SHP77 treated with DMSO at 0.1 percent for 48 hours (cell line): ENCODE results near the gene GPR55.

Source experiments
- DNase-seq: peaks from one replicate; lab custom pipeline; 2025; lab: John Stamatoyannopoulos, UW

The GPR55 gene

GRCh38 chr2:230919240-230919639 is 5.8 kb downstream of the GPR55 start:
- no peak for DNase-seq

DNA sequence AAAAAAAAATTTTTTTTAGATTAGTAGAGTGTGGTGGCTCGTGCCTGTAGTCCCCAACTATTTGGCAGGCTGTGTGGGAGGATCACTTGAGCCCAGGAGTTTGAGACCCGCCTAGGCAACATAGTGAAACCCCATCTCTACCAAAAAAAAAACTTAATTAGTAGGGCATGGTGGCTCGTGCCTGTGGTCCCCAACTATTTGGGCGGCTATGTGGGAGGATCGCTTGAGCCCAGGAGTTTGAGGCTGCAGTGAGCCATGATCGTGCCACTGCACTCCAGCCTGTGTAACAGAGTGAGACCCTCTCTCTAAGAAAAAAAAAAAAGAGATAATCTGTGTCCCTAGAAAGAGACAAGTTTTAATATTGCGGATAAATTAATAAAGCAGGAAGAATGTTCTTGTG is 8.8 kb downstream of the GPR55 start:
- no peak for DNase-seq

- DNase-seq = no peak
Observed at GRCh38 chr2:230915319-230915718, 9.7 kb downstream of the GPR55 start.

DNA sequence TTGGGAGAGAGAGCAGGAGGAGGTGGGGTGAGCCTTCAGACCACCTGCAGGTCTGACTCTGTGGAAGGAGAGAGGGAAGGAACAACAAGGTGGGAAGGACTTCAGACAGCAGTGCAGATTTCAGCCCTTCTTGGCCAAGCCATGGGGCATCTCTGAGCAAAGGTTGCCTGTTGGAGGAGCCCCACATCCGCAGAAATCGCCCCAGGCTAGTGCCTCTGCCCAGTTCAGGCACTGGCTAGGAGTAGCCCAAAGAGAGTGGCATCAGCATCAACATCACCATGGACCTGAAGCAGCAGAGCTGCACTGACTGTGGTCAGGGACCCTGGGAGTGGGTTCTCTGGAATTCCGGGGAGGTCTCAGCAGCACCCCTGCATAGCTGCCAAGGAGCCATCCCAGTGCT is 10.2 kb downstream of the GPR55 start:
- DNase-seq = no peak

DNA sequence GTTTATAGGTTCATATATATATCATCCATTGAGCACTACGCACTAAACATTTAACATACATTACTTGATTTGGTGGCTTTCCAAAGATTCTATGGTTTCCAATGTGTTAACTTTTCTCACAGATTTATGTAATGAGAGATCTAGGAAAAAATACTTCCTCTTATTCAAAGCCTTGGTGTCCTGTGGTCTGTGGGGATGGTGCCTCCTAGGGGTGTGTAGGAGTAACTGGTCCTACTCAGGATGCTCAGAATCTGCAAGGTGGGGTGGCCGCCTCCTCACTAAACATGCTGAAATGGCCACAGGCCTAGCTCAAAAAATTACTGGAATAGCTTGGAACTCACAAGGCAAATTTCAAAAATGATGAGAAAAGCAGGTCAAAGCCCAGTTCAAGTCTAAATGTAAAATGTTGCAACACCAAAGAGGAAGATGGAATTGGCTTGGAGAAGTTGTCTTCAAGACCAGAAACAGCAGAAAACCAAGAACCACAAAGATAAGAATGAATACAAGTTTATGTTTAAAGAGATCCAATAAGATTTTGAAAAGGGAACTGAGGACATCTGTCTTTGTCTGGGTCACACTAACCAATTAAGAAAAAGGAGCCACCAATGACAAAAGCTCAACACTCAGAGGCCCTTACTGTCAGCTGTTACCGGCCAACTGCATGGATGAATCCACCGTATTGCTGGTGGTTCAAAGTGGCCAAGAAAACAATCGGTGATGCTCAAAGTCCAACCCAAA is 11.5 kb downstream of the GPR55 start:
- no peak for DNase-seq

DNA sequence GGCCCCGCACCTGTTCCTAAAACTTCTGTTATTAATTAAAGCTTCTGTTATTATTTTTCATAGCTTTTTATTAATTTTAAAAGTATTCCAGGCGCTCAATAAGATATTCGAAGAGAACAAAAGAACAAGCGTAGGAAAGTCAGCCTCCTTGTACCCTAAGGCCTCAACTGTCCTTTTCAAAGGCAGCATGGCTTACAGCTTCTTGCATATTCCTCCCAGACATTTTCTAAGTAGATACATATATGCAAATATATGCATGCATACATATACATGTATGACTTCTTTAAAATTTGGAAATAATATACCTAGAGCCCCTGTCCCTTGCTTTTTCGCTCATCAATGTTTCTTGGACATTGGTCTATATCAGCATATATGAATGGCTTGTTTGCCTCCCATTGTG is 12.3 kb downstream of the GPR55 start:
- no peak for DNase-seq

DNA sequence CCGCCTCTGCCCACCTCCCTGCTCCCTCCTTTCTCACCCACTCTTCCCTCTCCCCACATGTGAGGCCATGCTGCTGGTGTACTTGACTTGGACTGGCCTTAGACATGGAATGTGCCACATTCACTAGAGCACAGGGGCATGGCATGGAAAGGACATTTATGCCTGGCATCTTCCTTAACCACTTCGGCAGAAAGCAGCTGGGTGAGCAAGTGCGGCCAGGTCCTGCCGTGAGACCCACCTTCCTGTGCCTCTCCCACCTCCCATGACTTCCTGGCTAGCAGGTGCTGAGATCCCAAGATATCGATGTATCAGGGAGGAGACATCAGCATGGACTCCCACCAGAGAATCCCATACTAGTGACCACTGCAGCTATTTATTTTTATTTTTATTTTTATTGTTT is 13.0 kb downstream of the GPR55 start:
- no peak for DNase-seq

- no peak for DNase-seq
Observed at GRCh38 chr2:230910546-230911177, 14.4 kb downstream of the GPR55 start.

DNA sequence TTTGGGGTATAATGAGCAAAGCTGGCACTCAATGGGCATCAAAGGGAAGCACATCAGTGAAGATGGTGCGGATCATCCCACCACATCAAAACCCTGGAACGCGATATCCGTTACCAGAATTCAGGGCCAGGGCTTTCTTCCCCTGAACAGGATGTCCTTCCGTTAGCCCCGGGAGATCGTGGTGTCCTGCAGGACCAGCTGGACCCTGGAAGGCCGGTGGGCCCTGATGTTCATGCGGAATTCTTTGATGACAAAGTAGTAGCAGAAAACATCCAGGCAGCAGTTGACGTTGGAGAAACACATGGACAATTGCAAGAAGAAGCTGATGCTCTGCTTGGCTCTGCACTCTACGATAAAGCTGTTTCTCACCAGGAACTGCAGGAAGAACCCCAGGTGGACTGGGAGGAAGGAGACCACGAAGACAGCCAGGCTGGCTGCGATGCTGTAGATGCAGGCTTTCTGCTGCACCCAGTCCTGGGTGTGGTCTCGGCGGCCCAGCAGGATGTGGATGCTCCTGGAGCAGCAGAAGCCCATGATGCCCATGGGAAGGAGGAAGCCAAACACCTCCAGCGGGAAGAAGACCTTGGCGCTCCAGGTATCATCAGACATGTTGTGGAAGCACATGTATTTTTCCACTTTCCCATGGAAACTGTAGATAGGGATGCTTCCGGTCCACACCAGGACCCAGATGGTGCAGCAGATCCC is 15.0 kb downstream of the GPR55 start:
- DNase-seq = no peak

DNA sequence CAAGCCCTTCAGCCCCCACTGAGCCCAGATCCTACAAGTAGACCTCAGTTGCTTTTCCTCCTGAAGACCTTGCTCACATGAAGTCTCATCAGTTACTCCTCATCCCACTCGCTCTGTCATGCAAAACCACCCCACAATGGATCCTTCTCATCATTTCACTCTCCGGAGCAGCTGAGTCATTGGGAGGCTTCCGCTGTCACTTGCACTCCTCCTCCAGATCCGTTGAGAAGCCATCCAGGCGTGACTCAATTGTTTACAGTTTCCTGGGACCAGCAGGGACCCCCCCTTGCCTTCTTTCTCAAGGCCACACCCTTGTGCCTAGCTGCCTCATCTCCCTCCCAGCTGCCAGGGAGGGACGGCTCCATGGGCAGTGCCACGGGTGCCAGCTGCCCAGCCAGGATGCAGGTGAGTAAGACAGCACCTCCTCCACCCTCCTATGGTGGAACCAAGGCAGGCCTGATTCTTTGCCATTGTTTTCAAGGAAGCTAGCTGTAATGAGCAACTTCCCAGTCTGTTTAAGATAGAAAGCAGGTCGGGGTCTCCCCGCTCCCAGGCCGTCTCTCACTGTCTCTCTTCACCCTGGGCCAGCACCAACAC is 16.3 kb downstream of the GPR55 start:
- no peak for DNase-seq

GRCh38 chr2:230908092-230908594 is 16.9 kb downstream of the GPR55 start:
- no peak for DNase-seq

- no peak for DNase-seq
Observed at GRCh38 chr2:230907361-230908091, 17.5 kb downstream of the GPR55 start.

DNA sequence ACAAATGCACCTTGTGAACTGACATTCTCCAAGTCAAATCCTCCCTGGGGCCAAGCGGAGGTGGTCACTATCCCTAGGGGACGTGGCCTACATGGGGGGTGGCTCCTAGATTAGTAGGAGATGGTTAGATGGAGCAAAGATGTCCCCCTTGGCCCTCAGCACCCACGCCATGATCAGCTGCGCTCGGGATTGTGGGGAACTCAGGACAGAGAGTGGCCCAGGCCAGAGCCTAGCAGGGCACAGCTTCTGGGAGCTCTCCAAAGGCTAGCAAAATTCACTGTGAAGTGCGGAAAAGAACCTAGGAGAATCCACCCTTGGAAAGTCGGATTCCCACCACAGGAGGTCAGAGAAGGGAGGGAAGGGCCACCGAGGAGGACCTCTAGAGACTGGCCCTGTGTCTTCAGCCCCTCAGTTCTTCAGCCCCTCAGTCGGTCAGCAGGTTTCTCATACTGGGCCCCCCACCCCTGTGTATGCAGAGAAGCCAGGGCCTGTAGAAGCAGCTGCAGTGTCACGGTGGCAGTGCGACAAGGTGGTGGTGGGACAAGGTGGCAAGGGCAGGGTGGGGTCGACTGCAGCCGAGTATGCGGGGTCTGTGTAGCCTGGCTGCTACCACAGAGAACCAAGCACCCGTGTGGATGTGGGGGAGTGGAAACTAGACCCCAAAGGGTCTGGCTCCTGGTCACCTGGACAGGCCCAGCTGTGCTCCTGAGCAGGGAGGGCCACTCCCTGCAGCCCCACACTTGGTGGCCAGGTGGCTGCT is 18.4 kb downstream of the GPR55 start:
- DNase-seq = no peak

- DNase-seq = no peak
Observed at GRCh38 chr2:230905448-230906421, 19.3 kb downstream of the GPR55 start.

DNA sequence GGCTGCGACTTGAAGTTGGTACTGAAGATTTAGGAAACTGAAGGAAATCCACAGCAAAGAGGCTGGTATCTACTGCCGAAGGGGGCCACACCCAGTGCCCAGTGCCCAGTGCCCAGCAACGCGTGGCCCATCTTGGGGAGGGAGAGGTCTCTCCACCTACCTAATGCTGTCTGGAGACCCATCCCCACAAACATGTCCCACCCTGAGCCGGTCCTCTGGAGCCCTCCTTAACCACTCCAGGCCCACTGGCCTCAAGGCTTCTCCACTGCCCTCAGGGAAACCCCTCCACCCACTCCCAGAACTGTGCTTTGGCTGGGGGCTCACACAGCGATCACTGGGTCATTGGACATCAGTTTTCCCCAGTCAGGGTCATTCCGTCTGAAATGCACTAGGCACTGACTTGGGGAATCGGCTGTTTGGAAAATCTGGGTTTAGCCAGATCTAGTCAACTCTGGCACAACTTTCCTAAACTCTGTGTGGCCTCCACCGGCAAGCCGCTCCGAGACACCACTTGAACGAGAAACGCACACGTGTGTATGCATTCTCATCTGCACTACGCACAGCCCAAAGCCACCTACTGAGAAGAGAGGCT is 20.1 kb downstream of the GPR55 start:
- no peak for DNase-seq

DNA sequence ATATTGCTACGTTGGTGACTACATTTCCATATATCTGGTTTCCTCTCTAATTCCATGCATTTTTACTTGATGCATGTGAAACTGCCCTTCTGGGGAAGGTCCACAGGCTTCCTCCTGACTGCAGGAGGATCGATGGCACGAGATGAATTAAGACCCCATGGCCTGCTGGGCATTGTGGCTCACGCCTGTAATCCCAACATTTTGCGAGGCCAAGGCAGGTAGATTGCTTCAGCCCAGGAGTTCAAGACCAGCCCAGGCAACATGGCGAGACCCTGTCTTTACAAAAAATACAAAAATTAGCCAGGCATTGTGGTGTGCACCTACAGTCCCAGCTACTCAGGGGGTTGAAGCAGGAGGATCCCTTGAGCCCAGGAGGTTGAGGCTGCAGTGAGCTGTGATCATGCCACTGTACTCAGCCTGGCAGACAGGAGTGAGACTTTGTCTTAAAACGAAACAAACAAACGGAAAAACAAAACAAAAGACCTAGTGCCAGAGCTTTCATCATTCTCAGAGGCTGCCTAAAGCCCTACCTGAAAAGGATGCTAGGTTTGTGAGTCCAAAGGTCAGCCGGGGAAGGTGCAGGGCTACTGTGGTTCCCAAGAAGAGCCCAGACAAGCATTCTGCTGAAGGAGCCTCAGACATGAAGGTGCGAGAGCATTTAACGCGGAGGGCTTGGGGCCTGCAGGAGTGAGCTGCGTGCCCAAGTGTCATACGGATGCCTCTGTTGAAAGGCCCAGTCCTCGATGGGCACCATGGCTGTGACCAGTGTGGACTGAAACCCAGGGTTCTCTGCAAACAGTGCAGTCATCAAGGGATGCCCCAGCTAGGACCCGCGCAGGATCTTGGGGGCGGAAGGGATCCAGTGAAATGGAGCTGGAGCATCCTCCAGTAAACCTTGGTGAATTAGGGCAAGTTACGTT is 21.6 kb downstream of the GPR55 start:
- no peak for DNase-seq

- no peak for DNase-seq
Observed at GRCh38 chr2:230902180-230902899, 22.7 kb downstream of the GPR55 start.

GRCh38 chr2:230901006-230901405 is 24.0 kb downstream of the GPR55 start:
- DNase-seq = no peak
